Aorta (tissue), 5 donors: ENCODE measurements around the gene SLC1A5. TPM values are rescaled to one million over a fixed set of nuclear protein-coding genes. Genes with fewer than 3 reads are reported as not detected.
"Not testable (repeated sequence)": the region's sequence is repeated elsewhere in the genome, so short reads cannot be mapped to it uniquely, and the experiment has no call there.

Experiments
- ATAC-seq: fragments of 200-7000 bp; cut with Tn5 transposase; one replicate; pipeline ENCODE4 v1.9.1; 2022; ENCODE audit warnings: moderate library complexity; ENCODE audit not compliant: low FRiP score
- DNase-seq, 2 donors: peaks; one replicate each; pipeline ENCODE4 v3.0.0-alpha.2; 2020
- H3K27ac ChIP-seq, 2 donors: one replicate each; pipeline ENCODE4 v1.5.1; 2013; ENCODE audit warnings: low read length in 2 of 2, mild to moderate bottlenecking in 2 of 2, moderate library complexity in 2 of 2, control low read depth in 1 of 2, inconsistent platforms in 1 of 2, low read depth in 1 of 2
- H3K27me3 ChIP-seq, 2 donors: one replicate each; pipeline ENCODE4 v1.6.1; 2013; ENCODE audit warnings: control low read depth in 1 of 2, low read length in 1 of 2, mild to moderate bottlenecking in 1 of 2, moderate library complexity in 1 of 2; ENCODE audit not compliant: insufficient read depth in 2 of 2, control insufficient read depth in 1 of 2
- H3K36me3 ChIP-seq, 2 donors: one replicate each; pipeline ENCODE4 v1.6.1; 2013; ENCODE audit warnings: control low read depth in 1 of 2, low read length in 1 of 2, mild to moderate bottlenecking in 1 of 2; ENCODE audit not compliant: insufficient read depth in 2 of 2, control insufficient read depth in 1 of 2
- H3K4me1 ChIP-seq, 2 donors: one replicate each; pipeline ENCODE4 v1.6.1; 2013; ENCODE audit warnings: low read length in 2 of 2, control low read depth in 1 of 2, mild to moderate bottlenecking in 1 of 2, moderate library complexity in 1 of 2; ENCODE audit not compliant: insufficient read depth in 2 of 2, control insufficient read depth in 1 of 2
- H3K4me3 ChIP-seq, 2 donors: one replicate each; pipeline ENCODE4 v1.5.1; 2013; ENCODE audit warnings: low read length in 2 of 2, control low read depth in 1 of 2, mild to moderate bottlenecking in 1 of 2
- H3K9me3 ChIP-seq: one replicate; pipeline ENCODE4 v1.6.1; 2013; ENCODE audit warnings: mild to moderate bottlenecking, low read length; ENCODE audit not compliant: control insufficient read depth
- WGBS, 2 donors: extraction: QIAGEN DNeasy Blood & Tissue Kit; methylation state at CpG; one replicate each; pipeline ENCODE4 v1.1.7; 2013; 5-methylcytosine and 5-hydroxymethylcytosine counted together
- intact Hi-C, 2 donors: fragments of 100-400 bp; cut with DNase I; formaldehyde crosslinking; loops; one replicate each; pipeline versions ENCODE4 v1.14.2 to v1.15.0; 2022
- polyA plus RNA-seq, 2 donors: library from polyadenylated mRNA; stranded (reverse); fragments of 200-250 nt; gene quantifications; one replicate each; pipeline ENCODE4 v1.2.3, GENCODE V29; 2013
- total RNA-seq, 2 donors: library from RNA; stranded (reverse); fragmentation: NEBNext Ultra II Directional; extraction: Animal tissue kit (Norgen Biotek cat#: 25700); gene quantifications; one replicate each; pipeline ENCODE4 v1.2.1, GENCODE V29; 2021
- donor health status: healthy with polysubstance abuse.
- donor health status: Bipolar disorder and iron deficiency.
- donor health status: DM: no; HTN: no; CAD: no.
- donor health status: DM: no; HTN: no; CAD: no.
- donor health status: DM: yes; HTN: yes; CAD: no.

The SLC1A5 gene
- total and polyA plus RNA-seq, 4 donors = 15.4 to 56.3 (median 43.6) TPM

DNA sequence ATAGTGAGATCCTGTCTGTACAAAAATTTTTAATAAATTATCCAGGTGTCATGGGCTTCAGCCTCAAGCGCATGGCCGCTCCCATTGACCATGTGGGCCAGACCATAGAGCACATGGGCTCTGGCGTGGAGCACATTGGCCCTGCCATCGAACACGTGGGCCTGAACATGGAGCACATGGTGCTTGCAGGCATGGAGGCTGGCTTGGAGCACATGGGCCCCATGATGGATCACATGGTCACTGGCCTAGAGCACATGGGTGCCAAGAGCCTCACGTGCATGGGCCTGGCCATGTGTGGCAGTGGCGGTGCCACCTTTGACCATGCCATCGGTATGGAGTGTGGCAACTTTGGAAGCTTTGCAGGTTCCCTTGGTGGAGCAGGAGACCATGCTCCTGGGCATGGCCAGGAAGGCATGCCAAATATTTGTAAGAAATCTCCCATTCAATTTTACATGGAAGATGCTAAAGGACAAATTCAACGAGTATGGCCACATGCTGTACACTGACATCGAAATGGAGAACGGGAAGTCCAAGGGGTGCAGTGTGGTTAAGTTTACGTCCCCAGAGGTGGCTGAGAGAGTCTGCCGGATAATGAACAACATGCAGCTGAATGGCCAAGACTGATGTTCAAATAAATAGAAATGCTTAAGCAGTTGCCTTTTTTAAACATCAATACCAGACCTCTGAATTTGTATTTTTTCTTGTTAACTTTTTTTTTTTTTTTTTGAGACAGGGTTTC lies 21.3 kb upstream of the SLC1A5 start:
- Histone ChIP-seq H3K4me3 (no peak overlapping the region), H3K27ac (no peak overlapping the region), H3K9me3 (no peaks in the 10 kb centered on the region), H3K36me3 (no peaks in the 10 kb centered on the region), H3K4me1 (no peaks in the 10 kb centered on the region), H3K27me3 (no peaks in the 10 kb centered on the region)
- ATAC-seq (no peak), DNase-seq (no peak)
- WGBS, 2 donors = 93 to 94% methylated on average over 13 of the region's 13 CpGs
- intact Hi-C loops = no loop called here

DNA sequence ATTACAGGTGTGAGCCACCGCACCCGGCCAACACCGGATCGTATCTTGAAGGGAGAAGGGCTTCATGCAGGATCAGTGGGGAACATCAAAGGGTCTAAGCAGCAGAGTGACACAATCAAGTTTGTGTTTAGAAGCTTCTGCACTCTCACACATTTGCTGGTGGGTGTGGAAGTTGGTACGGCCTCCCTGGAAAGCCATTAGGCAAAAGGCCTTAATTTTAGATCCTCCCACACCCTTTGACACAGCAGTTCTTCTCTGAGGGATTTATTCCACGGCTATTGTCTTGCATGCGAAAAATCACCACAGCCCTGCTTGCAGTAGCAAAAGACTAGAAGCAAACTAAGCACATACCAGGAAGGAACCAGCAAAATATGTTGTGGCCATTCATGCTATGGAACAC lies 18.3 kb upstream of the SLC1A5 start:
- WGBS, 2 donors = 86% methylated on average over 7 of the region's 7 CpGs
- DNase-seq (no peak), ATAC-seq (no peak)
- H3K9me3 ChIP-seq = no peaks in the 10 kb centered on the region
- H3K27ac ChIP-seq = no peak overlapping the region
- no peaks in the 10 kb centered on the region for H3K4me1 ChIP-seq
- H3K36me3 ChIP-seq = no peaks in the 10 kb centered on the region
- intact Hi-C loops = no loop called here
- H3K27me3 ChIP-seq = no peaks in the 10 kb centered on the region
- H3K4me3 ChIP-seq = no peak overlapping the region

DNA sequence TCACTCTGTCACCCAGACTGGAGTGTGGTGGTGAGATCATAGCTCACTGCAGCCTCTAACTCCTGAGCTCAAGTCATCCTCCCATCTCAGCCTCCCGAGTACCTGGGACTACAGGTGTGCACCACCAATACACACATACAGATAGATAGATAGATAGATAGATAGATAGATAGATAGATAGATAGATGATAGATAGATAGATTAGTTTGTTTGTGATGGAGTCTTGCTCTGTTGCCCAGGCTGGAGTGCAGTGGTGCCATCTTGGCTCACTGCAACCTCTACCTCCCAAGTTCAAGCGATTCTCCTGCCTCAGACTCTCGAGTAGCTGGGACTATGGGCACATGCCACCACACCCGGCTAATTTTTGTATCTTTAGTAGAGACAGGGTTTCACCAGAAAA lies 16.0 kb upstream of the SLC1A5 start:
- H3K36me3 ChIP-seq, H3K4me1 ChIP-seq, H3K27me3 ChIP-seq, ATAC-seq, DNase-seq, H3K4me3 ChIP-seq, intact Hi-C loops, H3K9me3 ChIP-seq, H3K27ac ChIP-seq: not testable (repeated sequence)
- 93 to 94% methylated on average over 4 of the region's 4 CpGs for WGBS, 2 donors

DNA sequence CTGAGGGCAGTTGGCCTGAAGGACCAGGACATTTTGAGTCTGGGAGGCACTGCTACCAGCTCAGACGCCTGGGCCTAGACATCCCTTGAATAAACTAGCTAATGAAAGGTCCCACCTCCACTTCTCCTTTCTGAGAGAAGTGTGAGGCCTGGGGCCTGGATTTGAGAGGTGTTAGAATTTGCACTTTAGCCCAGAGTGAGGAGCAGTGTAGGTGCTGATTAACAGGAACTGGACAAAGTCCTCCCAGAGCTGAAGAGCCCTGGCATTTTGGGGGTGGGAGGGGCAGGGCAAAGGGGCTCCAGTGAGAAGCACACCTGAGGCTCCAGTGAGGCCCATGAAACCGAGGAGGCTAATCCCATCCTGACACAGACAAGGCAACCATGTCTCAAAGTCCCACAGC lies 15.2 kb upstream of the SLC1A5 start:
- Histone ChIP-seq H3K9me3 (no peaks in the 10 kb centered on the region), H3K4me1 (no peaks in the 10 kb centered on the region), H3K36me3 (no peaks in the 10 kb centered on the region), H3K27me3 (no peaks in the 10 kb centered on the region), H3K4me3 (no peak overlapping the region), H3K27ac (no peak overlapping the region)
- no peak for ATAC-seq
- WGBS, 2 donors = 71 to 77% methylated on average over 2 of the region's 2 CpGs
- DNase-seq = no peak
- intact Hi-C loops = no loop called here

DNA sequence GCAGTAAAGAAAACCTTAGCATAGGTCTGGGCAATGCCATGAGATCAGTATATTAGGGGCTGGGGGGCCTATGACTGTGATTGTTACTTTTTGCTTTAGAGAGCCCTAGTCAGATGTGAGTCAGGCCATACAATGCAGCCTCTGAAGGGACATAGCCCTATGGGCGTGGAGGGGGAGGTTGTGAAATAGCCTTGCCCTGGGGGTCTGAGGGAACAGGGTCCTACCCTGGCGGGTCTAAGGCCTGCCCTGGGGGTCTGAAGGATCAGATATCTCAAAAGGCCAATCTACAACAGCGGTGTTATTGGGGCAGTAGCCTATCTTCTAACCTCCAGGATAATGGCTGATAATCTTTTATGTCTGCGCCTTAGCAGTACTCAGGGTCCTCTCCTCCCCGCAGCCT lies 13.8 kb upstream of the SLC1A5 start:
- intact Hi-C loops = no loop called here
- Histone ChIP-seq H3K27ac (no peak overlapping the region), H3K4me1 (no peaks in the 10 kb centered on the region), H3K36me3 (no peaks in the 10 kb centered on the region), H3K9me3 (no peaks in the 10 kb centered on the region), H3K27me3 (no peaks in the 10 kb centered on the region), H3K4me3 (no peak overlapping the region)
- DNase-seq = no peak
- WGBS, 2 donors = 97 to 100% methylated on average over 5 of the region's 5 CpGs
- no peak for ATAC-seq

DNA sequence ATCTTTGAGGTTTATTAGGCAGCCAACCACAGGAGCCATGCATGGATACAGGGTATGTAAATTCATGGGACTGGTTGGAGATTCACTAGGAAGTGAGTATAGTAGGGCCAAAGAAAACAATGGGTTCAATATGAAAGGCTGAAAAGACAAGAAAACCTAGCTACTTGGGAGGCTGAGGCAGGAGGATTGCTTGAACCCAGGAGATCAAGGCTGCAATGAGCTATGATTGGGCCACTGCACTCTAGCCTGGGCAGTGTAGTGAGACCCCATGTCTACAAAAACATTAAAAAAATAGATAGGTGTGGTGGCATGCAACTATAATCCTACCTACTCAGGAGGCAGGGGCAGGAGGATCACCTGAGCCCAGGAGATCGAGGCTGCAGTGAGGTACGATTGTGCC lies 10.3 kb upstream of the SLC1A5 start:
- 98 to 99% methylated on average over 2 of the region's 2 CpGs for WGBS, 2 donors
- no peaks in the 10 kb centered on the region for H3K9me3 ChIP-seq
- intact Hi-C loops = no loop called here
- no peak overlapping the region for H3K4me3 ChIP-seq
- H3K27ac ChIP-seq = no peak overlapping the region
- H3K36me3 ChIP-seq = no peaks in the 10 kb centered on the region
- ATAC-seq (no peak), DNase-seq (no peak)
- H3K4me1 ChIP-seq = no peaks in the 10 kb centered on the region
- no peaks in the 10 kb centered on the region for H3K27me3 ChIP-seq

DNA sequence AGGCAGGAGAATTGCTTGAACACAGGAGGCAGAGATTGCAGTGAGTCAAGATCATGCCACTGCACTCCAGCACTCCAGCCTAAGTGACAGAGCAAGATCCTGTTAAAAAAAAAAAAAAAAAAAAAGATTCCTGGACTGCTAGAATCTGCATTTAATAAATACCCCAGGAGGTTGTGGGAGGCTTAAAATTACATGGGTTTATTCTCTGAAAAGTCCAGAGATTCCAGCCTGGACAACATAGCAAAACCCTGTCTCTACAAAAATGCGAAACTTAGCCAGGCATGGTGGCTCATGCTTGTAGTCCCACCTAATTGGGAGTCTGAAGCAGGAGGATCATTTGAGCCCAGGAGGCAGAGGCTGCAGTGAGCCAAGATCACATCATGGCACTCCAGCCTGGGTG lies 9.5 kb upstream of the SLC1A5 start:
- no peak for ATAC-seq
- Histone ChIP-seq H3K4me1 (no peaks in the 10 kb centered on the region), H3K27me3 (no peaks in the 10 kb centered on the region), H3K36me3 (no peaks in the 10 kb centered on the region), H3K27ac (no peak overlapping the region), H3K9me3 (no peaks in the 10 kb centered on the region), H3K4me3 (no peak overlapping the region)
- DNase-seq = no peak
- intact Hi-C loops = no loop called here
- WGBS, 2 donors = 94 to 99% methylated on average over 1 of the region's 1 CpG

DNA sequence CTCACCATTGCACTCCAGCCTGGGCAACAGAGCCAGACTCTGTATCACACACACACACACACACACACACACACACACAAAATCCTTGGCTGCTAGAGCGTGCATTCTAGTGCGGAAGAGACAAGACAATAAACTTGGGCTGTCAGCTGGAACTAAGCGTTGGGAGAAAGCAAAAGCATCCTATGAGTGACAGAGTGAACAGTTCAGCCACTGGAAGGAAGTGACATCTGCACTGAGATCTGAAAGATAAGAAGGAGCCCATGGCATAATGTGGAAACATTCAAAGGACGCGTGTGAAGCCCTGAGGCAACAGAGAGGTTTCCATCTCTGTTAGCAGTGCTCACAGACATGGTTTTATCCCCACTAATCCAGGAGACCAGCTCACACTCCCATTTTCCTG lies 3.5 kb upstream of the SLC1A5 start:
- Histone ChIP-seq H3K27ac (no peak overlapping the region), H3K4me3 (no peak overlapping the region), H3K36me3 (no peaks in the 10 kb centered on the region), H3K4me1 (no peaks in the 10 kb centered on the region), H3K27me3 (no peaks in the 10 kb centered on the region), H3K9me3 (no peaks in the 10 kb centered on the region)
- whole genome bisulfite sequencing, 2 donors = 73 to 83% methylated on average over 5 of the region's 5 CpGs
- ATAC-seq (no peak), DNase-seq (no peak)
- intact Hi-C loops = no loop called here

DNA sequence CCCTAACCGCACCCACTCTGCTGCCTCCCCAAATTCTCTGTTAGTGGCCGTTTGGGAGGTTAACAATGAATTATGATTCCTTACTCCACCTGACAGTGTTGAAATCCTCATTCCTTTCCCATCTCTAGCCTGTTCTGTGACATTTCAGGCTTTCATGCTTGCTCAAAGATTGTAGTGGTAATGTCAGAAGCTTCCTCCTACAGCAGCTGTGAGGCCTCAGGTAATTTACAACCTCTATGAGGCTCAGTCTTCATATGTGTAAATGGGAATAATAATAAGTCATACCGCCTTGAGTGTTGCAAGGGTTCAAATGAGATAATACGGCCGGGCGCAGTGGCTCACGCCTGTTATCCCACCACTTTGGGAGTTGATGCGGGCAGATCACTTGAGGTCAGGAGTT lies 977 bp upstream of the SLC1A5 start:
- H3K27ac ChIP-seq = no peak overlapping the region
- H3K4me1 ChIP-seq = no peaks in the 10 kb centered on the region
- no peak overlapping the region for H3K4me3 ChIP-seq
- ATAC-seq (no peak), DNase-seq (no peak)
- no peaks in the 10 kb centered on the region for H3K36me3 ChIP-seq
- intact Hi-C loops = no loop called here
- WGBS, 2 donors = 90 to 92% methylated on average over 8 of the region's 8 CpGs
- H3K27me3 ChIP-seq = no peaks in the 10 kb centered on the region
- H3K9me3 ChIP-seq = no peaks in the 10 kb centered on the region
